Astrocyte of the spinal cord (primary cell): ENCODE results near the gene SELL.

Experiments used
- DNase-seq: peaks from one replicate; pipeline ENCODE4 v3.0.0; 2011; ENCODE audit warnings: low read depth, low spot score
- H3K4me3 ChIP-seq: 2 replicates; pipeline ENCODE4 v1.5.1; 2011; ENCODE audit warnings: low read depth, mild to moderate bottlenecking, low read length, moderate library complexity
- CTCF ChIP-seq: IDR thresholded peaks from 2 replicates; pipeline ENCODE4 v1.5.1; 2012; ENCODE audit warnings: low read depth, mild to moderate bottlenecking, low read length, inconsistent platforms
- in situ Hi-C: cut with HindIII; loops from 2 replicates; pipeline ENCODE4 v1.10.0; 2017; ENCODE audit warnings: low sequenced_read_pairs

The SELL gene

GRCh38 chr1:169741666-169742394, 30.4 kb upstream of the SELL start:
- in situ Hi-C loops: no loop called here
- no peak for TF ChIP-seq CTCF
- DNase-seq: peak; percentile 75
- no peak overlapping the region for H3K4me3 ChIP-seq

GRCh38 chr1:169739980-169740379, 28.6 kb upstream of the SELL start:
- in situ Hi-C loops: no loop called here
- DNase-seq: no peak
- H3K4me3 ChIP-seq: no peak overlapping the region
- TF ChIP-seq CTCF: no peak

- TF ChIP-seq CTCF: no peak
- DNase-seq: no peak
- no peak within 1 kb of the TSS for H3K4me3 ChIP-seq
- in situ Hi-C loops: no loop called here
Measured at GRCh38 chr1:169733924-169734323, 22.5 kb upstream of the SELL start, which contains the start of gene SELE. Gene SELE (minus strand): TSS chr1:169734079. CDS start chr1:169733612, 467 bp downstream.

GRCh38 chr1:169731446-169731845, 20.0 kb upstream of the SELL start:
- H3K4me3 ChIP-seq: no peak overlapping the region
- TF ChIP-seq CTCF: no peak
- in situ Hi-C loops: no loop called here
- no peak for DNase-seq

GRCh38 chr1:169729991-169730390, 18.6 kb upstream of the SELL start:
- in situ Hi-C loops: no loop called here
- no peak overlapping the region for H3K4me3 ChIP-seq
- no peak for TF ChIP-seq CTCF
- no peak for DNase-seq

- no peak overlapping the region for H3K4me3 ChIP-seq
- DNase-seq: no peak
- in situ Hi-C loops: no loop called here
- TF ChIP-seq CTCF: no peak
Measured at GRCh38 chr1:169727307-169727706, 15.9 kb upstream of the SELL start.

- in situ Hi-C loops: no loop called here
- H3K4me3 ChIP-seq: no peak overlapping the region
- no peak for DNase-seq
- no peak for TF ChIP-seq CTCF
Measured at GRCh38 chr1:169726851-169727250, 15.4 kb upstream of the SELL start.
